ENCODE data around the gene FARS2. TPM values are rescaled to one million over a fixed set of nuclear protein-coding genes. Genes with fewer than 3 reads are reported as not detected.

The FARS2 gene
- total RNA-seq, 2 experiments from 2014 or later = 15.7 to 18.5 TPM

DNA sequence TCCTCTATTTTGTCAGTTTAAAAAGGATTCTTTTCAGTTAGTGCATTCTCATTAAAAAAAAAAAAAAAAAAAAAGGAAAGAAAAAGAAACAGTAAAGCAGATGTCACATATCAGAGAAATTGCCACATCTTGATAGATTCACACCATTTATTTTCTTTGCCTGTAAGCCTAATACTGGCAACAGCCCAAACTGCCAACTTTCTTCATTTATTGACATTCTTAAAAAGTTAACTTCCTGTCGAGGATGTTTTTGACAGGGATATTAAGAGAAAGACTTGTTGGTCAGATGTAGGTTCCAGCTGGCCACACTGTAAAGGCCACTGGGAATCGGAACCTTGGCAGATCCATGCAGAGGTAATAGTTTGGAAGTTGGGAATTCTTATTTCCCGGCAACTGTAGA, 412.8 kb downstream of the FARS2 start:
- intact Hi-C loops (cut with micrococcal nuclease) = no loop called here
- ChIA-PET POLR2A (no interaction called here), CTCF (no interaction called here)
- TF ChIP-seq, protein P1, sequence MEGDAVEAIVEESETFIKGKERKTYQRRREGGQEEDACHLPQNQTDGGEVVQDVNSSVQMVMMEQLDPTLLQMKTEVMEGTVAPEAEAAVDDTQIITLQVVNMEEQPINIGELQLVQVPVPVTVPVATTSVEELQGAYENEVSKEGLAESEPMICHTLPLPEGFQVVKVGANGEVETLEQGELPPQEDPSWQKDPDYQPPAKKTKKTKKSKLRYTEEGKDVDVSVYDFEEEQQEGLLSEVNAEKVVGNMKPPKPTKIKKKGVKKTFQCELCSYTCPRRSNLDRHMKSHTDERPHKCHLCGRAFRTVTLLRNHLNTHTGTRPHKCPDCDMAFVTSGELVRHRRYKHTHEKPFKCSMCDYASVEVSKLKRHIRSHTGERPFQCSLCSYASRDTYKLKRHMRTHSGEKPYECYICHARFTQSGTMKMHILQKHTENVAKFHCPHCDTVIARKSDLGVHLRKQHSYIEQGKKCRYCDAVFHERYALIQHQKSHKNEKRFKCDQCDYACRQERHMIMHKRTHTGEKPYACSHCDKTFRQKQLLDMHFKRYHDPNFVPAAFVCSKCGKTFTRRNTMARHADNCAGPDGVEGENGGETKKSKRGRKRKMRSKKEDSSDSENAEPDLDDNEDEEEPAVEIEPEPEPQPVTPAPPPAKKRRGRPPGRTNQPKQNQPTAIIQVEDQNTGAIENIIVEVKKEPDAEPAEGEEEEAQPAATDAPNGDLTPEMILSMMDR (IDR thresholded peaks at IDR 0.05) = no peak
- DNase-seq (no peak), ATAC-seq (no peak)
- peaks cover 3% of the 10 kb centered on the region for H3K9me3 Mint-ChIP-seq
- no peak overlapping the region for H3K4me3 Mint-ChIP-seq
- H3K4me1 Mint-ChIP-seq (ENCODE audit: low read depth) = peaks cover 31% of the 10 kb centered on the region
- H3K27ac Mint-ChIP-seq = no peak overlapping the region
- H3K27me3 Mint-ChIP-seq = no peaks in the 10 kb centered on the region
- peaks cover 8% of the 10 kb centered on the region for H3K36me3 Mint-ChIP-seq (ENCODE audit: low read depth)

DNA sequence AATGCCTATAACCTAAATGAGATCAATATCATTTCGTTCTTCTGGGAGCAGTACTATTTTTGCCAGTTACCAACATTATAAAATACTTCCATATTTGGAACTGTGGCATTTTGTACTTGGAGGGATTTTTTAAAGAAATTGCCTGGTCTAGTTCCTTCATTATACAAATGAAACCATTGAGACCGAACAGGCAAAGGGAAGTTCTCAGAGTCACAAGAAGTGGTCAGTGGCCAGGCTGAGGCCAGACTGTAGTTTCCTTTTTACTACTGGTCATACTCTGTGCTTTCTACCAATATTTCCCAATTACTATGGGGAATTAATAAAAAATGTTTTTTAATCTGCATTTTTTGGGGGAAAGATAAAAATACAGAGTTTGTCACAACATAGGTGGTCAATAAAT, 413.4 kb downstream of the FARS2 start:
- ATAC-seq = no peak
- TF ChIP-seq, protein P1 (IDR thresholded peaks at IDR 0.05) = no peak
- DNase-seq = no peak
- ChIA-PET CTCF (no interaction called here), POLR2A (no interaction called here)
- H3K4me3 Mint-ChIP-seq = no peak overlapping the region
- no peaks in the 10 kb centered on the region for H3K27me3 Mint-ChIP-seq
- peaks cover 3% of the 10 kb centered on the region for H3K9me3 Mint-ChIP-seq
- no peak overlapping the region for H3K27ac Mint-ChIP-seq
- peaks cover 8% of the 10 kb centered on the region for H3K36me3 Mint-ChIP-seq (ENCODE audit: low read depth)
- intact Hi-C loops (cut with micrococcal nuclease) = no loop called here
- H3K4me1 Mint-ChIP-seq (ENCODE audit: low read depth) = peaks cover 33% of the 10 kb centered on the region

- POLR2A ChIA-PET = no interaction called here
- DNase-seq = no peak
- peaks cover 2% of the 10 kb centered on the region for H3K36me3 Mint-ChIP-seq (ENCODE audit: low read depth)
- CTCF ChIA-PET = no interaction called here
- H3K4me3 Mint-ChIP-seq = no peak overlapping the region
- no peaks in the 10 kb centered on the region for H3K27me3 Mint-ChIP-seq
- H3K4me1 Mint-ChIP-seq (ENCODE audit: low read depth) = peaks cover 25% of the 10 kb centered on the region
- TF ChIP-seq, protein P1 (IDR thresholded peaks at IDR 0.05) = no peak
- no peak overlapping the region for H3K27ac Mint-ChIP-seq
- peaks cover 2% of the 10 kb centered on the region for H3K9me3 Mint-ChIP-seq
- ATAC-seq = no peak
- intact Hi-C loops (cut with micrococcal nuclease) = no loop called here
Measured at GRCh38 chr6:5676701-5677100, 415.4 kb downstream of the FARS2 start.

- Mint-ChIP-seq H3K4me1 (ENCODE audit: low read depth) (peaks cover 21% of the 10 kb centered on the region), H3K9me3 (no peaks in the 10 kb centered on the region), H3K4me3 (no peak overlapping the region), H3K36me3 (ENCODE audit: low read depth) (no peaks in the 10 kb centered on the region), H3K27ac (no peak overlapping the region), H3K27me3 (no peaks in the 10 kb centered on the region)
- no peak for ATAC-seq
- ChIA-PET CTCF (no interaction called here), POLR2A (no interaction called here)
- intact Hi-C loops (cut with micrococcal nuclease) = no loop called here
- no peak for DNase-seq
- TF ChIP-seq, protein P1 (IDR thresholded peaks at IDR 0.05) = no peak
Measured at GRCh38 chr6:5677219-5678000, 416.1 kb downstream of the FARS2 start.

- TF ChIP-seq, protein P1 (IDR thresholded peaks at IDR 0.05) = no peak
- no peak overlapping the region for H3K4me3 Mint-ChIP-seq
- no peak overlapping the region for H3K27ac Mint-ChIP-seq
- ATAC-seq (no peak), DNase-seq (no peak)
- peaks cover 3% of the 10 kb centered on the region for H3K9me3 Mint-ChIP-seq
- no peaks in the 10 kb centered on the region for H3K27me3 Mint-ChIP-seq
- ChIA-PET POLR2A (interaction anchor here (1.0 kb wide), 1 partner anchor 16 kb away, joined by 3 read pairs; no protein-coding TSS in a partner anchor), CTCF (no interaction called here)
- intact Hi-C loops (cut with micrococcal nuclease) = no loop called here
- peaks cover 8% of the 10 kb centered on the region for H3K36me3 Mint-ChIP-seq (ENCODE audit: low read depth)
- H3K4me1 Mint-ChIP-seq (ENCODE audit: low read depth) = peaks cover 17% of the 10 kb centered on the region
Measured at GRCh38 chr6:5679270-5679669, 418.0 kb downstream of the FARS2 start.

Measured in activated CD8-positive, alpha-beta T cell treated with anti-CD3 and anti-CD28 coated beads for 36 hours (primary cell).